GM13976 (cell line): ENCODE results near the gene SASH1.

Source experiments
- DNase-seq: peaks from one replicate; pipeline ENCODE4 v3.0.0; 2012; ENCODE audit warnings: low spot score
- in situ Hi-C: fragments of 300-500 bp; cut with MboI; formaldehyde crosslinking; loops from one replicate; pipeline ENCODE4 v1.12.0; 2022; ENCODE audit warnings: low sequenced_read_pairs, mixed read lengths, inconsistent platforms; ENCODE audit not compliant: unreplicated experiment
- TF ChIP-seq, protein P1 (sequence below): IDR thresholded peaks from 2 replicates; pipeline ENCODE4 v1.5.1; 2012; ENCODE audit warnings: borderline replicate concordance, mild to moderate bottlenecking; ENCODE audit not compliant: insufficient read depth; ENCODE audit errors: extremely low read depth, missing control alignments, control extremely low read depth

The SASH1 gene

GRCh38 chr6:148502083-148502772 lies 159.6 kb downstream of the SASH1 start:
- no peak for DNase-seq
- TF ChIP-seq, protein P1, sequence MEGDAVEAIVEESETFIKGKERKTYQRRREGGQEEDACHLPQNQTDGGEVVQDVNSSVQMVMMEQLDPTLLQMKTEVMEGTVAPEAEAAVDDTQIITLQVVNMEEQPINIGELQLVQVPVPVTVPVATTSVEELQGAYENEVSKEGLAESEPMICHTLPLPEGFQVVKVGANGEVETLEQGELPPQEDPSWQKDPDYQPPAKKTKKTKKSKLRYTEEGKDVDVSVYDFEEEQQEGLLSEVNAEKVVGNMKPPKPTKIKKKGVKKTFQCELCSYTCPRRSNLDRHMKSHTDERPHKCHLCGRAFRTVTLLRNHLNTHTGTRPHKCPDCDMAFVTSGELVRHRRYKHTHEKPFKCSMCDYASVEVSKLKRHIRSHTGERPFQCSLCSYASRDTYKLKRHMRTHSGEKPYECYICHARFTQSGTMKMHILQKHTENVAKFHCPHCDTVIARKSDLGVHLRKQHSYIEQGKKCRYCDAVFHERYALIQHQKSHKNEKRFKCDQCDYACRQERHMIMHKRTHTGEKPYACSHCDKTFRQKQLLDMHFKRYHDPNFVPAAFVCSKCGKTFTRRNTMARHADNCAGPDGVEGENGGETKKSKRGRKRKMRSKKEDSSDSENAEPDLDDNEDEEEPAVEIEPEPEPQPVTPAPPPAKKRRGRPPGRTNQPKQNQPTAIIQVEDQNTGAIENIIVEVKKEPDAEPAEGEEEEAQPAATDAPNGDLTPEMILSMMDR: no peak
- in situ Hi-C loops: no loop called here

DNA sequence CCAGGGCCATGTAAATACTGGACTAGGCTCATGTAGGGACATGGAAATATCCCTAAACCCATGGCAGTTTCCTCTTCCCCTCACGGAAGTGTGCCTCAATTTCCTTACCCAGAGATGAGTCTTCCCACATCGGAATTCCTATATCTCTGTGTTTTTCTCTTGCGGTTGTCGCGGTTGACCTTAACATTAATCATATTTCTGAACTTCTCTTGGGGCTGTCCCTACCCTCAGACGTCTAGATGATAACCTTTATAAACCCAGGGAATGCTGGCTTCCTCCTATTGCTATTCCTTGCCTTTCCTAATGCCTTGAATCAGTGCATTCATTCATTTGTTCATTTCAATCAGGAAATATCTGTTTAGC lies 160.1 kb downstream of the SASH1 start:
- no peak for DNase-seq

GRCh38 chr6:148503703-148504102 lies 161.1 kb downstream of the SASH1 start:
- TF ChIP-seq, protein P1: no peak
- in situ Hi-C loops: no loop called here
- no peak for DNase-seq

More for the DNA sequence above, 160.1 kb downstream of the SASH1 start:
- TF ChIP-seq, protein P1: no peak
- in situ Hi-C loops: no loop called here

- TF ChIP-seq, protein P1: no peak
Measured at GRCh38 chr6:148507774-148508173, 165.1 kb downstream of the SASH1 start.

GRCh38 chr6:148508401-148509041 lies 165.9 kb downstream of the SASH1 start:
- DNase-seq: no peak
- TF ChIP-seq, protein P1: no peak
- in situ Hi-C loops: no loop called here

More at GRCh38 chr6:148507774-148508173, 165.1 kb downstream of the SASH1 start:
- no peak for DNase-seq
- in situ Hi-C loops: no loop called here

DNA sequence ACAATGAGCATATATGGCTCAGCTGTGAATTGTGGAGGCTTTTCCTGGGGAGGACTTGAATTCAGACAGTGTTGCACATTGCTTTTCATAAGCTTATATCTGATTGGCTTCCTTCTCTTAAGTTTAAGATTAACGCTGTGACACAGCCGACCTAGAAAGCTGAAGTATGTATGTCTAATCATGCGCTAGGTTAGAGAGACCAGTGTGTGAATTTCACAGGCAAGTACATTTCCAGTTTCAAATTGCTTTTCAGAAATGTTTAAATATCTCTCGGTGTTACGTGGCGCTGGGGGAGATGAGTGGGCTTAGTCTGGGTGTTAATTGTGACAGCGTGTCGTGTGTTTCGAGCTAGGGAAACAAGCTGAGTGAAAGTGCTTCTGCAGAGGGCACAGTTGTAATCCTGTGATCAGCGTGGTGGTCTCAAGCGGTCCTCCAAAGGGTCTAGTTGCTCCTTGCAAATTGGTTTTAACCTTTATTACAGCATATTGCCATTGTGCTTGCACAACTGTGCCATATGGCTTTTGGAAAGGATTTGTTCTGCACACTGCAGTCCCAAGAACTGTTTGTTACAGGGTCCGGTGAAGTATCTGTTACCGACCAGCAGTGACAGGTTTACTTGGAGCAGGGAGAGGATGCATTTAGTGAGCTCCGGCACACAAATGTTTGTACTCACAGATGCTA lies 166.6 kb downstream of the SASH1 start:
- TF ChIP-seq, protein P1: no peak
- in situ Hi-C loops: no loop called here
- DNase-seq: no peak
